HFF-Myc (cell line): ENCODE data around the gene DNHD1.
"Not testable (repeated sequence)": the region's sequence is repeated elsewhere in the genome, so short reads cannot be mapped to it uniquely, and the experiment has no call there.

Source experiments
- DNase-seq: peaks from one replicate; pipeline ENCODE4 v3.0.0-alpha.2; 2011; ENCODE audit warnings: low read depth; ENCODE audit errors: extremely low read depth
- H3K4me3 ChIP-seq: replicated peaks from 2 replicates; pipeline ENCODE4 v1.5.1; 2011; ENCODE audit warnings: low read depth, mild to moderate bottlenecking, control low read depth, low read length
- CTCF ChIP-seq: IDR thresholded peaks from 2 replicates; pipeline ENCODE4 v1.5.1; 2012; ENCODE audit warnings: mild to moderate bottlenecking, low read depth, low read length, control low read depth; ENCODE audit errors: missing control alignments

DNHD1 gene

GRCh38 chr11:6505577-6506240, 8.6 kb downstream of the DNHD1 start:
- DNase-seq: peak; percentile 45
- no peak overlapping the region for H3K4me3 ChIP-seq
- peak; percentile 59 for TF ChIP-seq CTCF

DNA sequence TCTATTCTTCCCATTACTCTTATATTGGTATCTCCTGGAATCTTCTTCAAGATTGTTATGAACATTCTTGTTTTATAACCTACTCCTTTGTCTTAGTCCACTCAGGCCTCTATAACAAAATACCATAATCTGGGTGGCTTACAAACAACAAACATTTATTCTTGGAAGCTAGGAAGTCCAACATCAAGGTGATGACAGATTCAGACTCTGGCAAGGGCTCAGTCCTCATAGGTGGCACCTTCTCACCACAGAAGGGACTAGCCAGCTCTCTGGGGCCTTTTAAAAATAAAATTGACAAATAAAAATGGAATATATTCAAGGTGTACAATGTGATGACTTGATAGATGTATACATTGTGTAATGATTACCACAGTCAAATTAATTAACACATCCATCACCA, 19.8 kb downstream of the DNHD1 start:
- no peak overlapping the region for H3K4me3 ChIP-seq
- TF ChIP-seq CTCF: no peak
- no peak for DNase-seq

- H3K4me3 ChIP-seq: no peak overlapping the region
- TF ChIP-seq CTCF: no peak
- no peak for DNase-seq
These were observed 23.2 kb downstream of the DNHD1 start for GRCh38 chr11:6520265-6520664.

- DNase-seq, H3K4me3 ChIP-seq: not testable (repeated sequence)
These were observed 24.9 kb downstream of the DNHD1 start for GRCh38 chr11:6521946-6522345.

GRCh38 chr11:6523253-6523652, 26.2 kb downstream of the DNHD1 start:
- DNase-seq: no peak
- H3K4me3 ChIP-seq: no peak overlapping the region
- no peak for TF ChIP-seq CTCF

DNA sequence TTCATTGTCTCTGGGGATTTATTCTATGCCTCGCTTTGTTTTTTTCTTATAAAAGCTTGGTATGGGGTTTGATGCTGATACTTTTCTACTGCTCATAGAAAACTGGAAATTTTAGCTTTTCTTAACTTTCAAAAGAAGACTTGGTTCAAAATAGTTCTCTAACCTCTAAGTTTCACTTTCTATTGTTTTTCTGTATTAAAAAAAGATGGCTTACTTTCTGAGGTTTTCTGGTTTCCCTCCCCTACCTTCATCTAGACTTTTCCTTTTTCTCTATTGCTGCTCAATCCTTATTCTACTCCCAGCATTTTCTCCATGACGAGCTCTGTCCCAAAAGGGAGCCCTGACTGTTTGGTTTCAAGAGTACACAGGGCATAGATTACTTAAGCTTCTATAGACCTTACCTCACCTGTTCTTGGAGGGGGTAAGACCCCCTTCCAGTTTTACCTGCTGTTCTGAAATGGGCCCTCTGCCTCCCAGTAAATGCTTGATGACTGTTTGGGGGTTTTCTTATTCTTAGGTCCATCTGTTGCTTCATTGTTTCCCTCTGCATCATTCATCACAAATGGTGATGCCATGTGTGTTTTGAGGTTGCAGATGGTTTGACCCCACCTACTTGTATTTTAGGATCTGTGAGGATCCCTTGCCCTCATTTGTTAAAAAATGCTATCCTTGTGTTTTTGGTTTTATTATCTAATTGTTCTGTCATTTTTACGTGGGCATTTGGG, 29.5 kb downstream of the DNHD1 start:
- DNase-seq: no peak
- H3K4me3 ChIP-seq: no peak overlapping the region
- no peak for TF ChIP-seq CTCF

DNA sequence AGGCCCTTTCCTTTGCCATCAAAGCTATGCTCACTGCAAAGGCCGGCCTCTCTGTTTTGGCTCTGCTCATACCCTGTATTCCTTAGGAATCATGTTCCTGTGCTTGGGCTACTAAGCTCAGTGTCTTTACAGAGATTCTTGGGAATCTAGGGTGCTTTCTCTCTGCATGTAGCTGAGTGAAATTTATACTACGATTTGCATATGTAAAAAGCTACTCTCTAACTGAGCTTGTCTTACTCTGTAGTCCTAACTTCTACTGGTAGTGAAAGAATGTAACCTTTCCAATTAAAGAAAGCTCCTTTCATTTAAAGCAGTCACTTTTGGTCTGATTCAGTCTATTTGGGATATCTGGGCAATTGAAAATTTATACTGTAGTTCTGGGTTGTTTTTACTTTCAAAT, 32.2 kb downstream of the DNHD1 start:
- no peak for TF ChIP-seq CTCF
- no peak for DNase-seq
- no peak overlapping the region for H3K4me3 ChIP-seq
